ENCODE measurements around the gene COX20.

Gene COX20

GRCh38 chr1:244881552-244882280 is 46.3 kb downstream of the COX20 start:
- DNase-seq = no peak

GRCh38 chr1:244887281-244887680 is 51.8 kb downstream of the COX20 start:
- no peak for DNase-seq

GRCh38 chr1:244893836-244894235 is 58.4 kb downstream of the COX20 start:
- DNase-seq = no peak

All from hippocampal formation (tissue), 2 donors.